Measurements from ENCODE around the gene CAPZB.

CAPZB gene

GRCh38 chr1:19367584-19368041 is 117.7 kb downstream of the CAPZB start:
- DNase-seq (ENCODE audit: low spot score), result no peak

GRCh38 chr1:19366599-19367536 is 118.5 kb downstream of the CAPZB start:
- DNase-seq (ENCODE audit: low spot score), result no peak

- DNase-seq (ENCODE audit: low spot score), result no peak
These were observed 119.6 kb downstream of the CAPZB start for GRCh38 chr1:19365721-19366120.

- no peak for DNase-seq (ENCODE audit: low spot score)
These were observed 121.7 kb downstream of the CAPZB start for GRCh38 chr1:19363536-19364152.

GRCh38 chr1:19361611-19362147 is 123.7 kb downstream of the CAPZB start:
- DNase-seq (ENCODE audit: low spot score), result no peak

GRCh38 chr1:19360843-19361610 is 124.3 kb downstream of the CAPZB start:
- no peak for DNase-seq (ENCODE audit: low spot score)

- DNase-seq (ENCODE audit: low spot score), result no peak
These were observed 124.9 kb downstream of the CAPZB start for GRCh38 chr1:19360432-19360831.

- DNase-seq (ENCODE audit: low spot score), result no peak
These were observed 125.3 kb downstream of the CAPZB start for GRCh38 chr1:19360016-19360415.

GRCh38 chr1:19359357-19359756 is 126.0 kb downstream of the CAPZB start:
- no peak for DNase-seq (ENCODE audit: low spot score)

- no peak for DNase-seq (ENCODE audit: low spot score)
These were observed 126.6 kb downstream of the CAPZB start for GRCh38 chr1:19358710-19359109.

GRCh38 chr1:19357299-19357986 is 127.9 kb downstream of the CAPZB start:
- no peak for DNase-seq (ENCODE audit: low spot score)

GRCh38 chr1:19356266-19356665 is 129.1 kb downstream of the CAPZB start:
- DNase-seq (ENCODE audit: low spot score), result no peak

- DNase-seq (ENCODE audit: low spot score), result no peak
These were observed 130.8 kb downstream of the CAPZB start for GRCh38 chr1:19354531-19354981.

- DNase-seq (ENCODE audit: low spot score), result no peak
These were observed 131.7 kb downstream of the CAPZB start for GRCh38 chr1:19353596-19353995.

- DNase-seq (ENCODE audit: low spot score), result no peak
These were observed 132.5 kb downstream of the CAPZB start for GRCh38 chr1:19352839-19353238.

GRCh38 chr1:19351873-19352272 is 133.5 kb downstream of the CAPZB start:
- no peak for DNase-seq (ENCODE audit: low spot score)

GRCh38 chr1:19350566-19350965 is 134.8 kb downstream of the CAPZB start:
- DNase-seq (ENCODE audit: low spot score), result no peak

GRCh38 chr1:19349999-19350398 is 135.3 kb downstream of the CAPZB start:
- no peak for DNase-seq (ENCODE audit: low spot score)

GRCh38 chr1:19348441-19349198 is 136.7 kb downstream of the CAPZB start:
- no peak for DNase-seq (ENCODE audit: low spot score)

GRCh38 chr1:19347533-19348172 is 137.7 kb downstream of the CAPZB start:
- no peak for DNase-seq (ENCODE audit: low spot score)

All from left forelimb (tissue), 1 donor.